GM12874 (cell line): ENCODE results near the gene CDKN3.

Experiments used
- CTCF ChIP-seq: IDR thresholded peaks from 2 replicates; pipeline ENCODE4 v1.5.1; 2011; ENCODE audit warnings: low read depth, mild to moderate bottlenecking, control low read depth, low read length, moderate library complexity; ENCODE audit not compliant: insufficient read depth

Gene CDKN3

DNA sequence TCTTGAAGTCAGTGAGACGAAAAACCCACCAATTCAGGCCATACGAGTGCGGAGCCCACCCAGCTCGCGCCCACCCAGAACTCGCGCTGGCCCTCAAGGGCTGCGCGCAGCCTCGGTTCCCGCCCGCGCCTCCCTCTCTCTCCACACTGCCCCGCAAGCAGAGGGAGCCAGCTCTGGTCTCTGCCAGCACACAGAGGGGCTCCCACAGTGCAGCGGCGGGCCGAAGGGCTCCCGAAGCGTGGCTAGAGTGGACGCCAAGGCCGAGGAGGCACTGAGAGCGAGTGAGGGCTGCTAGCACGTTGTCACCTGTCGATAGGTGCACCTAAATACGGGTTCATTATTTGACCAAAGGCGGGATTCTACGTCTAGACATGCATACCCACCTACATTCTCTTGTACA, 2.2 kb upstream of the CDKN3 start:
- TF ChIP-seq CTCF, result no peak

DNA sequence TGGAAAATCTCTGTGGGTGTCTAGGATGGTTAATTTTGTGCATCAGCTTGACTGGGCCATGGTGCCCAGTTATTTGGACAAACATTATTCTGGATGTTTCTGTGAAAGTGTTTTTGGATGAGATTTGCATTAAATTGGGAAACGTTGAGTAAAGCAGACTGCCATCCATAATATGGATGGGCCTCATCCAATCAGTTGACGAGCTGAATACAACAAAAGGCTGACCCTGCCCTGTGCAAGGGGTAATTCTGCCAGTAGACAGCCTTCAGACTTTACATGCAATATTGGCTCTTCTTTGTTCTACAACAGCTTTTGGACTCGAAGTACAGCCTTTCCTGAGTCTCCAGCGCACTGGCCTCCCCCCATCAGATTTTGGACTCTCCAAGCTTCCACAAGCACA, 1.5 kb upstream of the CDKN3 start:
- TF ChIP-seq CTCF, result no peak

DNA sequence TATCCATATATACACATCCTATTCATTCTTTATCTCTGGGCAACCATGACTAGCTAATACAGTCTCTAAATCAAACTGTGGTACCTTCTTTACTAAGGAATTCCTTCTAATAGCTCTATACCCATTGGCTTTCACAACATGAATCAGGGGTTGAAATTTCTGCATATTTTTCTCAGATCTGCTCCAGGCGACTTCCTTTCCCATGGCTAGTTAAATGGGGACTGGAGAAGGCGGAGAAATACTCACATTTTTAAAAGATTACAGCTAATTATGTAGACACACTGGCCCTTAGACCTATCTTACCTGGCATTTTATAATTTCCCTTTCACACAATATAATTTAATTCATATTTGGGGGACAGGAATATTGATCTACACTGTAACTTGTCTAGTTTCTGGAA, 1.1 kb upstream of the CDKN3 start:
- TF ChIP-seq CTCF, result no peak

DNA sequence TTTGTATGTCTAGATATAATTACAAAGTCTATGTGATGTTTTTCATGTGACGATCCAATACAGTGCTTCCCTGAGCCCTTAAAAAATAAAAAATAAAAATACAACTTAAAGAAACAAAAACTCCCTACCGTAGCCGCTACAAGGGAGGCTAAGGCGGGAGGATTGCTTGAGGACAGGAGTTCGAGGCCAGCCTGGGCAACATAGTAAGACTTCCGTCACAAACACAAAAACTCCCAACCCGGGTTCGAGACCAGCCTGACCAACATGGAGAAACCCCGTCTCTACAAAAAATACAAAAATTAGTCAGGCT, 669 bp upstream of the CDKN3 start:
- no peak for TF ChIP-seq CTCF

DNA sequence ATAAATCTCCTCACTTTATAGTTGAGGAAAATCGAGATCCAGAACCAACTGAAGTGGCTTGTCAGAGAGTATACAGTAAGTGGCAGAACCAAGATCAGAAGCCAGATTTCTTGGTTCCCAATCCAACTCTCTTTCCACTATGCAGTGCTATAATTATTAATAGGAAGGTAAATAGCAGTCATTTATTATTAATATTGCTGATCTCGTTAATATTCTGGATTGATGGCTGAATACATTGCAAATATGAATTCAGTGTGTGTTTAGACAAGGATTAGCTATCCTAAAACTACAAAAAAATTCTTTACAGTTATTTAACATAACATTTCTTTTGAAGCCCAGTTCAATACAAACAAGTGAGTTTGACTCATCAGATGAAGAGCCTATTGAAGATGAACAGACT, 2.8 kb downstream of the CDKN3 start:
- TF ChIP-seq CTCF, result no peak

GRCh38 chr14:54410215-54410614, 13.4 kb downstream of the CDKN3 start:
- TF ChIP-seq CTCF, result no peak

DNA sequence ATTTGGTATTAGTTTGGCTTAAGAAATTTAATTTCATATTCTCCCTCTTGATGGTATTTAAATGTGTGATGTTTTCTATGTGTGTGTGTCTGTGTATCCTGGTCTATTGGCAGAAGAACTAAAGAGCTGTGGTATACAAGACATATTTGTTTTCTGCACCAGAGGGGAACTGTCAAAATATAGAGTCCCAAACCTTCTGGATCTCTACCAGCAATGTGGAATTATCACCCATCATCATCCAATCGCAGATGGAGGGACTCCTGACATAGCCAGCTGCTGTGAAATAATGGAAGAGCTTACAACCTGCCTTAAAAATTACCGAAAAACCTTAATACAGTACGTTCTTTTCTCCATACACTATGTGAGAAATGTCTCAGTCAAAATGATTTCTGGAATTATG, 14.6 kb downstream of the CDKN3 start:
- TF ChIP-seq CTCF, result no peak
